ENCODE results near the gene RASL11A.

Gene RASL11A

GRCh38 chr13:27251166-27252091 is 19.2 kb upstream of the RASL11A start, which contains the start of gene RPL21:
Gene RPL21, plus strand, starts transcription at chr13:27251558. Its CDS starts 2,219 bp downstream, at chr13:27253777.
- peak within 1 kb of the TSS; percentile 99 for H3K9ac ChIP-seq (ENCODE audit: low read depth in 1 of 2, low read length in 2 of 2)
- H3K4me1 ChIP-seq (ENCODE audit: control insufficient read depth in 1 of 2, insufficient read depth in 2 of 2, low read length in 2 of 2): peaks cover 22 to 33% of the 10 kb centered on the region in 2 donors
- peak within 1 kb of the TSS; percentile 96 to 98 for H3K4me3 ChIP-seq (ENCODE audit: low read depth in 1 of 2, low read length in 2 of 2)
- H3K9me3 ChIP-seq (ENCODE audit: control insufficient read depth in 1 of 2, low read length in 2 of 2): no peaks in the 10 kb centered on the region
- peaks cover 0 to 25% of the 10 kb centered on the region in 2 donors for H3K36me3 ChIP-seq (ENCODE audit: control insufficient read depth in 1 of 2, insufficient read depth in 2 of 2, low read length in 2 of 2)
- H3K27me3 ChIP-seq (ENCODE audit: control insufficient read depth in 1 of 2, insufficient read depth in 2 of 2, low read length in 2 of 2): no peaks in the 10 kb centered on the region
- peak within 1 kb of the TSS; percentile 95 for H3K27ac ChIP-seq (ENCODE audit: low read depth, low read length)

GRCh38 chr13:27252467-27252866 is 18.2 kb upstream of the RASL11A start:
- peaks cover 22 to 33% of the 10 kb centered on the region in 2 donors for H3K4me1 ChIP-seq (ENCODE audit: control insufficient read depth in 1 of 2, insufficient read depth in 2 of 2, low read length in 2 of 2)
- peaks cover 0 to 36% of the 10 kb centered on the region in 2 donors for H3K36me3 ChIP-seq (ENCODE audit: control insufficient read depth in 1 of 2, insufficient read depth in 2 of 2, low read length in 2 of 2)
- no peaks in the 10 kb centered on the region for H3K9me3 ChIP-seq (ENCODE audit: control insufficient read depth in 1 of 2, low read length in 2 of 2)
- H3K4me3 ChIP-seq (ENCODE audit: low read depth in 1 of 2, low read length in 2 of 2): peak overlapping the region; percentile 96 to 98
- H3K27me3 ChIP-seq (ENCODE audit: control insufficient read depth in 1 of 2, insufficient read depth in 2 of 2, low read length in 2 of 2): no peaks in the 10 kb centered on the region
- peak overlapping the region; percentile 99 for H3K9ac ChIP-seq (ENCODE audit: low read depth in 1 of 2, low read length in 2 of 2)
- no peak overlapping the region for H3K27ac ChIP-seq (ENCODE audit: low read depth, low read length)

GRCh38 chr13:27257233-27257568 is 13.4 kb upstream of the RASL11A start:
- H3K9me3 ChIP-seq (ENCODE audit: control insufficient read depth in 1 of 2, low read length in 2 of 2): no peaks in the 10 kb centered on the region
- H3K27ac ChIP-seq (ENCODE audit: low read depth, low read length): no peak overlapping the region
- no peak overlapping the region for H3K9ac ChIP-seq (ENCODE audit: low read depth in 1 of 2, low read length in 2 of 2)
- H3K36me3 ChIP-seq (ENCODE audit: control insufficient read depth in 1 of 2, insufficient read depth in 2 of 2, low read length in 2 of 2): peaks cover 0 to 61% of the 10 kb centered on the region in 2 donors
- peaks cover 22 to 25% of the 10 kb centered on the region in 2 donors for H3K4me1 ChIP-seq (ENCODE audit: control insufficient read depth in 1 of 2, insufficient read depth in 2 of 2, low read length in 2 of 2)
- no peak overlapping the region for H3K4me3 ChIP-seq (ENCODE audit: low read depth in 1 of 2, low read length in 2 of 2)
- H3K27me3 ChIP-seq (ENCODE audit: control insufficient read depth in 1 of 2, insufficient read depth in 2 of 2, low read length in 2 of 2): no peaks in the 10 kb centered on the region

DNA sequence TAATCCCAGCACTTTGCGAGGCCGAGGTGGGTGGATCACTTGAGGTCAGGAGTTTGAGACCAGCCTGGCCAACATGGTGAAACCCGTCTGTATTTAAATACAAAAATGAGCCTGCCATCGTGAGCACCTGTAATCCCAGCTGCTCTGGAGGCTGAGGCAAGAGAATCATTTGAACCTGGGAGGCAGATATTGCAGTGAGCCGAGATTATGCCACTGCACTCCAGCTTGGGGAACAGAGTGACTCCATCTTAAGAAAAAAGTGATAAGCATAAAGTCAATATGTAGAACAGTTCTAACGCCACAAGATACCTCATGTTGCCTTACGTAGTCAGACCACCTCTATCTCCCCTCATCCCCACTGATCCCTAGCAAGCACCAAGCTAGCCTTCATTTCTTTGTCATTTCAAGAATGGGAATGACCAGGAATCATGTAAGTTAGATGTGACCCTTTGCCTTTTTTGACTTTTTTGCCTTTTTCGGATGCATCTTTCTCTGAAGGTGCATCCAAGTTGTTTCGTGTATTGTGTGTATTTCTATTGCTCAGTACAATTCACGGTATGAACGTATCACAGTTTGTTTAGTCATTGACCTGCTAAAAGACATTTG is 12.9 kb upstream of the RASL11A start:
- Histone ChIP-seq H3K27ac (ENCODE audit: low read depth, low read length) (no peak overlapping the region), H3K4me3 (ENCODE audit: low read depth in 1 of 2, low read length in 2 of 2) (no peak overlapping the region), H3K4me1 (ENCODE audit: control insufficient read depth in 1 of 2, insufficient read depth in 2 of 2, low read length in 2 of 2) (peaks cover 20 to 22% of the 10 kb centered on the region in 2 donors), H3K36me3 (ENCODE audit: control insufficient read depth in 1 of 2, insufficient read depth in 2 of 2, low read length in 2 of 2) (peaks cover 0 to 61% of the 10 kb centered on the region in 2 donors), H3K9ac (ENCODE audit: low read depth in 1 of 2, low read length in 2 of 2) (no peak overlapping the region), H3K27me3 (ENCODE audit: control insufficient read depth in 1 of 2, insufficient read depth in 2 of 2, low read length in 2 of 2) (no peaks in the 10 kb centered on the region), H3K9me3 (ENCODE audit: control insufficient read depth in 1 of 2, low read length in 2 of 2) (no peaks in the 10 kb centered on the region)

- no peak overlapping the region for H3K27ac ChIP-seq (ENCODE audit: low read depth, low read length)
- H3K9me3 ChIP-seq (ENCODE audit: control insufficient read depth in 1 of 2, low read length in 2 of 2): no peaks in the 10 kb centered on the region
- no peak overlapping the region for H3K4me3 ChIP-seq (ENCODE audit: low read depth in 1 of 2, low read length in 2 of 2)
- H3K9ac ChIP-seq (ENCODE audit: low read depth in 1 of 2, low read length in 2 of 2): no peak overlapping the region
- H3K36me3 ChIP-seq (ENCODE audit: control insufficient read depth in 1 of 2, insufficient read depth in 2 of 2, low read length in 2 of 2): peaks cover 0 to 61% of the 10 kb centered on the region in 2 donors
- peaks cover 9 to 17% of the 10 kb centered on the region in 2 donors for H3K4me1 ChIP-seq (ENCODE audit: control insufficient read depth in 1 of 2, insufficient read depth in 2 of 2, low read length in 2 of 2)
- no peaks in the 10 kb centered on the region for H3K27me3 ChIP-seq (ENCODE audit: control insufficient read depth in 1 of 2, insufficient read depth in 2 of 2, low read length in 2 of 2)
These were observed 11.8 kb upstream of the RASL11A start for GRCh38 chr13:27258637-27259386.

- Histone ChIP-seq H3K9me3 (ENCODE audit: control insufficient read depth in 1 of 2, low read length in 2 of 2) (no peaks in the 10 kb centered on the region), H3K9ac (ENCODE audit: low read depth in 1 of 2, low read length in 2 of 2) (no peak overlapping the region), H3K36me3 (ENCODE audit: control insufficient read depth in 1 of 2, insufficient read depth in 2 of 2, low read length in 2 of 2) (peaks cover 0 to 51% of the 10 kb centered on the region in 2 donors), H3K27me3 (ENCODE audit: control insufficient read depth in 1 of 2, insufficient read depth in 2 of 2, low read length in 2 of 2) (no peaks in the 10 kb centered on the region), H3K27ac (ENCODE audit: low read depth, low read length) (no peak overlapping the region), H3K4me1 (ENCODE audit: control insufficient read depth in 1 of 2, insufficient read depth in 2 of 2, low read length in 2 of 2) (peaks cover 1 to 14% of the 10 kb centered on the region in 2 donors), H3K4me3 (ENCODE audit: low read depth in 1 of 2, low read length in 2 of 2) (no peak overlapping the region)
These were observed 10.8 kb upstream of the RASL11A start for GRCh38 chr13:27259831-27260230.

DNA sequence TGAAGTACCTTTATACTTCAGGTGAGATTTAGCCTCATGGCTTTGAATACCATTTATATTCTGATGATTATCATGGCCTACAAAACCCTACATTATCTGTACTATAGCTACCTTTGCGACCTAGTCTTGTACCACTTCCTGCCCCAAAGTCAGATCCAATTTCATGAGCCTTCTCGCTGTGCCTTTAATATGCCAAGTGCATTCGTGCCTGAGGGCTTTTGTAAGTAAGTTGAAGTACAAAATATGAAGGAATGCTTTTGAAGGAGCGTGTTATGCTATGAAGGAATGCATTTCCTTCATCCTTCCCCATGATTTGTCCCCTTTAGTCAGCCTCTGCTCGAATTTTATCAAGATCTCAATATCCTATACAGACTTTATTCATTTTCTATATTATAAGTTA is 9.2 kb upstream of the RASL11A start:
- H3K27me3 ChIP-seq (ENCODE audit: control insufficient read depth in 1 of 2, insufficient read depth in 2 of 2, low read length in 2 of 2): no peaks in the 10 kb centered on the region
- H3K4me3 ChIP-seq (ENCODE audit: low read depth in 1 of 2, low read length in 2 of 2): no peak overlapping the region
- H3K4me1 ChIP-seq (ENCODE audit: control insufficient read depth in 1 of 2, insufficient read depth in 2 of 2, low read length in 2 of 2): peaks cover 0 to 10% of the 10 kb centered on the region in 2 donors

DNA sequence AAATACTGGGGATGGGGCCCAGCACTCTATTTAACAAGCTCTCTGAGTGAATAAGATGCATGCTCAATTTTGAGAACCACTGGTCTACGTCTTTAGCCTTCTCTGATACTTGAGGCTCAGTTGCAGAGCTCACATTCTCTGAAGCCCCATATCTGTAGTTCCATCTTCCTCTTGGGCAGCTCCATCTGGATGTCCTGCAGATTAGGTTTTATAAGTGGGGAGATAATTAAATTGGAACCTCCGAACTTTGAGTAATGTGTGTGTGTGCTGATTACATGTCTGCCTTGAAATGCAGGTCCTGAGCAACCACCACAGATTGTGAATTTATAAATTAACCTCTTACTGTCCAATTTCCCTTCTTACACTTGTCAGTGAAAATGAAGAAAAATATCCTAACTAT is 7.2 kb upstream of the RASL11A start:
- Histone ChIP-seq H3K36me3 (ENCODE audit: control insufficient read depth in 1 of 2, insufficient read depth in 2 of 2, low read length in 2 of 2) (peaks cover 0 to 16% of the 10 kb centered on the region in 2 donors), H3K27me3 (ENCODE audit: control insufficient read depth in 1 of 2, insufficient read depth in 2 of 2, low read length in 2 of 2) (no peaks in the 10 kb centered on the region), H3K9ac (ENCODE audit: low read depth in 1 of 2, low read length in 2 of 2) (no peak overlapping the region), H3K4me1 (ENCODE audit: control insufficient read depth in 1 of 2, insufficient read depth in 2 of 2, low read length in 2 of 2) (peaks cover 4 to 17% of the 10 kb centered on the region in 2 donors), H3K4me3 (ENCODE audit: low read depth in 1 of 2, low read length in 2 of 2) (no peak overlapping the region), H3K27ac (ENCODE audit: low read depth, low read length) (no peak overlapping the region), H3K9me3 (ENCODE audit: control insufficient read depth in 1 of 2, low read length in 2 of 2) (no peaks in the 10 kb centered on the region)

More for the DNA sequence above, 9.2 kb upstream of the RASL11A start:
- Histone ChIP-seq H3K27ac (ENCODE audit: low read depth, low read length) (no peak overlapping the region), H3K9ac (ENCODE audit: low read depth in 1 of 2, low read length in 2 of 2) (no peak overlapping the region), H3K9me3 (ENCODE audit: control insufficient read depth in 1 of 2, low read length in 2 of 2) (no peaks in the 10 kb centered on the region), H3K36me3 (ENCODE audit: control insufficient read depth in 1 of 2, insufficient read depth in 2 of 2, low read length in 2 of 2) (peaks cover 0 to 36% of the 10 kb centered on the region in 2 donors)

DNA sequence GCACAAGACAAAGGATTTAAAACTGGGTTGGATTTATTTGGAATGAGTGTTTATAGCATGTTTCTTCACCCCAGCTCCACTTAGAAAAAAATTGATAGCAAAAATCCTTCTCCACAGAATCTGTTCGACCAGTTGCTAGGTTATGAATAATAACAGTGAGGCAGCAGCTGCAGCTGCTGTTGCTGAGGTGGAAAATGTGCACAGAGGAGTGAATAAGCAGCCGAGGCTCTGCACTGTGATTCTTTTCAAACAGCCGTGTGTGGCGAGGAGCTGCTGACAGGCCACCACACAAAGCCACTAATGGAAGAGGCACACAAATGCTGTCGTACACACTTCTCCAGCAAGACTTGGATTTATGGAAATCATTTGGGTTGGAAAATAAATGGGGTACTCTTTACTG is 6.4 kb upstream of the RASL11A start:
- H3K4me1 ChIP-seq (ENCODE audit: control insufficient read depth in 1 of 2, insufficient read depth in 2 of 2, low read length in 2 of 2): peaks cover 4 to 20% of the 10 kb centered on the region in 2 donors
- no peaks in the 10 kb centered on the region for H3K27me3 ChIP-seq (ENCODE audit: control insufficient read depth in 1 of 2, insufficient read depth in 2 of 2, low read length in 2 of 2)
- no peak overlapping the region for H3K4me3 ChIP-seq (ENCODE audit: low read depth in 1 of 2, low read length in 2 of 2)
- no peak overlapping the region for H3K9ac ChIP-seq (ENCODE audit: low read depth in 1 of 2, low read length in 2 of 2)
- no peak overlapping the region for H3K27ac ChIP-seq (ENCODE audit: low read depth, low read length)
- no peaks in the 10 kb centered on the region for H3K9me3 ChIP-seq (ENCODE audit: control insufficient read depth in 1 of 2, low read length in 2 of 2)
- H3K36me3 ChIP-seq (ENCODE audit: control insufficient read depth in 1 of 2, insufficient read depth in 2 of 2, low read length in 2 of 2): peaks cover 0 to 8% of the 10 kb centered on the region in 2 donors

Measured in duodenal mucosa (tissue), 2 donors.